GM12873 (cell line): ENCODE measurements around the gene AIFM1.

Source experiments
- TF ChIP-seq, protein P1 (sequence below): IDR thresholded peaks from 2 replicates; pipeline ENCODE4 v1.5.1; 2012; ENCODE audit warnings: low read depth, mild to moderate bottlenecking, moderate library complexity, low read length, control low read depth; ENCODE audit not compliant: insufficient read depth; ENCODE audit errors: missing control alignments

AIFM1 gene

DNA sequence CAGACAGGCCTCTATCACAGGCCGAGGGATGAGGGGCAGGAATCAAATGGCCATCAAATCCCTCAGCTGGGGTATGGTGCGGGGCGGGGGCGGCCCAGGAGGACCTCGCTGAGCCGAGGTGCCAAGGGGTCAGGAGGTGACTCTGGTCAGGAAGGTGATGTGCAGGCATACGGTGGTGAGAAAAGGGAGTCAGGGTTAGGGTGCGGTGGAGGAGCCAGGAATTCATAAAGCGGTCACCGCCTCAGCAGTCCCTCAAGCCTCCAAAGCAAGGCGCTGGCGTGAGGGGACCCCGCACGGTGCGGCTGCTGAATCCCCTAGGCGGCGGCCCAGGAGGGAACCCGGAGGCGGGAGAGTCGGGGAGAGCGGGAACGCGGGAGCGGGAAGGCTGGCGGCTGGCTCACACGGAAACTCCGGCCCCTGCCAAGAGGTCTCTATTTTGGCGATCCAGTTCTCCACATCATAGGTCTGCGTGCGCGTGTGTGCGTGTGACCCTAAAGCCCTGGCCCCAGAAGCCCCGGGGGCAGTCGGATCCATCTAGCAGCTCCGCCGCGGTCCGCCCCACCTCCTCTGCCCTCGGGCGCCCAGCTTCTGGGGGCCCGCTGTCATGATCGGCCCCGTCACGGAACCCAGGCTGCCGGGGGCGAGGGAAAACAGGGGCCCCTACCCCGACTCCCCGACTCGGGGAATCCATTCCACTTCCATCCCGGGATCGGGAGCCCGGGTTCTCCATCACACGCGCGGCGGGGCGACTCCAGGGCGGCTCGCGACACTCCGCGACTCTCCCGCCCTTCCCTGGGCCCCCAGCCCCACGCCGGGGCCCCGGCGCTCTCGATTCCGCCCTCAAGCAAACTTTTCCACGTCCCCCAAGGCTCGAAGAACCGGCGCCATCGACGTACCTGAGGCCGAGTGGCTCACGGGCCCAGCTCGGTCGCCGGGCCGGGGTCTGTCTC lies 55.9 kb downstream of the AIFM1 start:
- TF ChIP-seq, protein P1, sequence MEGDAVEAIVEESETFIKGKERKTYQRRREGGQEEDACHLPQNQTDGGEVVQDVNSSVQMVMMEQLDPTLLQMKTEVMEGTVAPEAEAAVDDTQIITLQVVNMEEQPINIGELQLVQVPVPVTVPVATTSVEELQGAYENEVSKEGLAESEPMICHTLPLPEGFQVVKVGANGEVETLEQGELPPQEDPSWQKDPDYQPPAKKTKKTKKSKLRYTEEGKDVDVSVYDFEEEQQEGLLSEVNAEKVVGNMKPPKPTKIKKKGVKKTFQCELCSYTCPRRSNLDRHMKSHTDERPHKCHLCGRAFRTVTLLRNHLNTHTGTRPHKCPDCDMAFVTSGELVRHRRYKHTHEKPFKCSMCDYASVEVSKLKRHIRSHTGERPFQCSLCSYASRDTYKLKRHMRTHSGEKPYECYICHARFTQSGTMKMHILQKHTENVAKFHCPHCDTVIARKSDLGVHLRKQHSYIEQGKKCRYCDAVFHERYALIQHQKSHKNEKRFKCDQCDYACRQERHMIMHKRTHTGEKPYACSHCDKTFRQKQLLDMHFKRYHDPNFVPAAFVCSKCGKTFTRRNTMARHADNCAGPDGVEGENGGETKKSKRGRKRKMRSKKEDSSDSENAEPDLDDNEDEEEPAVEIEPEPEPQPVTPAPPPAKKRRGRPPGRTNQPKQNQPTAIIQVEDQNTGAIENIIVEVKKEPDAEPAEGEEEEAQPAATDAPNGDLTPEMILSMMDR, result no peak

DNA sequence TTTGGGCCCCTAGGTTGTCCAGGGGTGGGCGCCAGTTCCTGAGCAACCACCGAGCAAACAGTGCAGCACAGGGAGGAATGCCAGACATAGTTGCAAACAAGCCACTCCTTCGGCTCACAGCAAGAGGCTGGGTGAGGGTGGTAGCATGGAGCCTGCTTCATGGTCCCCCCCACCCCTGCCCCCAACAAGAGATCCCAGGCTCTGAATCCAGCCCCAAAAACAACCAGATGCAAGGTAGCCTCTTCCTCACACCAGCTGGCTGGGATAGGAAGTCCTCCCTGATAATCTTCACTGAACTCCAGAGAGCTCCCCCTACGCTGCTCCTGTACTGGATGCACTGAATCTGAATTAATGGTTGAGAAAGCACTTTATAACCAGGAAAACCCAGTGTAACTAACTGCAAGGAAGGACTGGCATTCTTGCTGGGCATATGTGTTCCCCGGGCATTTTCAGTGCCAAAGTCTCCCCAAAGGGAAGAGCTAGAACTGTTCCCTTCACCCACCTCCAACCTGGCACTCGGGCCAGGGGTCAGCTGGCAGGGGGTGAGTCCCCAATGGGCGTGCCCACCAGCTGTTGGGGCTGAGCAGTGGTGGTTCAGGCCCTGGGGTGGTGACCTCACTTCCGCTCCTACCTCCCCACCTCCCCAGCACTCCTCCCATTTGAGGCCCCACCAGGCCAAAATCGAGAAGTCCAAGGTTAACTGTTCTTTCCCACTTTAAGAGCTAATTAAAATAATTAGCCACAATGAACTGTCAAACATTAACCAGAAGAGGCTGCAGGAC lies 56.8 kb downstream of the AIFM1 start:
- TF ChIP-seq, protein P1, result no peak

GRCh38 chrX:130106071-130106470 lies 59.6 kb downstream of the AIFM1 start:
- TF ChIP-seq, protein P1, result no peak

DNA sequence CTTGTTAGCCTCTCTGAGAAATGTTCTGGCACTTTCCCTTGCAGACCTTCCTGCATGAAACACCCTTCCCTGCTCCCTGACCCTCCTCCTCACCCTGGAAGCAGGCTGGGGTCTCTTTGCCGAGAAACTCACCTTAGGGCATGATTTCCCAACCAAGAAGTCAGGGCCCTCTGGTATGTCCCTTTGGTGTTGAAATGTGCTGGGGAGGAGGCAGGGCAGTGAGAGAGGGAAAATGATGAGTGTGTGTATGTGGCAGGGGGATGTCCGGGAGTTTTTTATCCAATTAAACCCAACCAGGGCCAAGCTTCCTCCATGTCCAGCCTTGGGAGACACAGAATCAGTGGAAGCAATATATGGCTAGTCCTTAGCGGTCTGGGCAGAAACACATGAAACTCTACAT lies 60.4 kb downstream of the AIFM1 start:
- TF ChIP-seq, protein P1, result no peak

GRCh38 chrX:130103605-130104004 lies 62.0 kb downstream of the AIFM1 start:
- TF ChIP-seq, protein P1, result no peak

DNA sequence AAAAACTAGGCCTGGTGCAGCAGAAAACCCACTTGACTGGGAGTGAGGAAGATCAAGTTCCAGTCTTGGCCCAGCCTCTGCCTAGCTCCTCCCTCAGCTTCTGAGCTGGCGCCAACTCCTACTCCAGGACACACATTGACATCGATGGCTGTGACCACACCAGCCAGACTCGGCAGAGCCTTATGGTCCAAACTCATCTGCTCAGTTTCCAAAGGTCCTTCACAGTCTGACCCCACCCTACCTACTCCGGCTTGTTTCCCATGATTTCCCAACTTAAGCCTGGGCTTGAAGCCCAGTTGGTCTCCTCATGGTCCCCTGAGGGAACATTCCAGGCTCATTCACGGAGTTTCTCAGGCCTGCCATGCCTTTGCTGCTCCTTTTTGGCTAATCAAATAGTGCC lies 65.5 kb downstream of the AIFM1 start:
- TF ChIP-seq, protein P1, result no peak

DNA sequence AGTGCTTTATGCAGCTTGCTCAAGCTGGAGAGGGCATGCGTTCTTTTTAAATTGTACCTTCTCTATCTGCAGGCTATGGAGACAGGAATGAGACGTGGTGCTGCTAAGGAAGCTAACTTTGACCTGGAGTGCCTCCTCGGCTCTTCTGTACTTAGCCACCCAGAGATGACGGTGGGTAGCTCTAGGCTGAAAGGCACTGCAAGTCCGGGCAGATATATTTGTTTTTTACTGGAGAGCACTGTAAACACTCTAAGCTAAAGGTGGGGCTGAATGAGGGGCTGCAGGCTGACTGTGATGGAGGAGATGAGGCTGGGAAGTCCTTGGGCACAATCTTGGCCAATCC lies 67.5 kb downstream of the AIFM1 start:
- TF ChIP-seq, protein P1, result no peak
